SK-N-SH treated with all-trans-retinoic acid at 6 μM for 48 hours (cell line): Measurements from ENCODE around the gene MT1B.

Experiments used
- ARNTL ChIP-seq: fragments of 450-650 bp; formaldehyde crosslinking; IDR thresholded peaks from 2 replicates; pipeline ENCODE4 v1.5.0; 2020; ENCODE audit warnings: low read depth, mild to moderate bottlenecking, moderate library complexity, borderline replicate concordance
- CSDC2 ChIP-seq: fragments of 250-450 bp; sonication (Bioruptor Pico); IDR thresholded peaks from 2 replicates; pipeline ENCODE4 v1.5.0; 2020; ENCODE audit warnings: mild to moderate bottlenecking, moderate library complexity
- ESRRG ChIP-seq: fragments of 250-450 bp; sonication (Bioruptor Pico); IDR thresholded peaks from 2 replicates; pipeline ENCODE4 v1.6.1; 2021; ENCODE audit warnings: mild to moderate bottlenecking
- ISL1 ChIP-seq: fragments of 250-450 bp; sonication (Bioruptor Pico); IDR thresholded peaks from 2 replicates; pipeline ENCODE4 v2.1.2; 2022; ENCODE audit warnings: mild to moderate bottlenecking, moderate library complexity
- POU6F1 ChIP-seq: fragments of 250-450 bp; sonication (Bioruptor Pico); IDR thresholded peaks from 2 replicates; pipeline ENCODE4 v1.8.0; 2021; ENCODE audit warnings: low read depth, mild to moderate bottlenecking, moderate library complexity, borderline replicate concordance
- RARB ChIP-seq: fragments of 250-450 bp; sonication (Bioruptor Pico); IDR thresholded peaks from 2 replicates; pipeline ENCODE4 v1.8.0; 2021; ENCODE audit warnings: mild to moderate bottlenecking, moderate library complexity
- SNAI2 ChIP-seq: fragments of 250-450 bp; sonication (Bioruptor Pico); IDR thresholded peaks from 2 replicates; pipeline ENCODE4 v1.5.0; 2020; ENCODE audit warnings: mild to moderate bottlenecking, moderate library complexity
- TCF4 ChIP-seq: fragments of 250-450 bp; sonication (Bioruptor Pico); IDR thresholded peaks from 2 replicates; pipeline ENCODE4 v1.8.0; 2021; ENCODE audit warnings: mild to moderate bottlenecking, moderate library complexity, borderline replicate concordance
- ZNF565 ChIP-seq: fragments of 450-650 bp; formaldehyde crosslinking; conservative IDR thresholded peaks from 2 replicates; pipeline ENCODE4 v1.5.0; 2020; ENCODE audit warnings: low read depth, mild to moderate bottlenecking, moderate library complexity
- ZNF70 ChIP-seq: fragments of 450-650 bp; formaldehyde crosslinking; IDR thresholded peaks from 2 replicates; pipeline ENCODE4 v1.5.0; 2020; ENCODE audit warnings: mild to moderate bottlenecking, moderate library complexity
- ZNF8 ChIP-seq: fragments of 450-650 bp; formaldehyde crosslinking; IDR thresholded peaks from 2 replicates; pipeline ENCODE4 v1.5.0; 2020; ENCODE audit warnings: mild to moderate bottlenecking, moderate library complexity
- TF ChIP-seq, protein P1 (sequence below): fragments of 250-450 bp; sonication (Bioruptor Pico); IDR thresholded peaks from 2 replicates; pipeline ENCODE4 v1.5.1; 2020; ENCODE audit warnings: low read depth, mild to moderate bottlenecking, moderate library complexity

DNA sequence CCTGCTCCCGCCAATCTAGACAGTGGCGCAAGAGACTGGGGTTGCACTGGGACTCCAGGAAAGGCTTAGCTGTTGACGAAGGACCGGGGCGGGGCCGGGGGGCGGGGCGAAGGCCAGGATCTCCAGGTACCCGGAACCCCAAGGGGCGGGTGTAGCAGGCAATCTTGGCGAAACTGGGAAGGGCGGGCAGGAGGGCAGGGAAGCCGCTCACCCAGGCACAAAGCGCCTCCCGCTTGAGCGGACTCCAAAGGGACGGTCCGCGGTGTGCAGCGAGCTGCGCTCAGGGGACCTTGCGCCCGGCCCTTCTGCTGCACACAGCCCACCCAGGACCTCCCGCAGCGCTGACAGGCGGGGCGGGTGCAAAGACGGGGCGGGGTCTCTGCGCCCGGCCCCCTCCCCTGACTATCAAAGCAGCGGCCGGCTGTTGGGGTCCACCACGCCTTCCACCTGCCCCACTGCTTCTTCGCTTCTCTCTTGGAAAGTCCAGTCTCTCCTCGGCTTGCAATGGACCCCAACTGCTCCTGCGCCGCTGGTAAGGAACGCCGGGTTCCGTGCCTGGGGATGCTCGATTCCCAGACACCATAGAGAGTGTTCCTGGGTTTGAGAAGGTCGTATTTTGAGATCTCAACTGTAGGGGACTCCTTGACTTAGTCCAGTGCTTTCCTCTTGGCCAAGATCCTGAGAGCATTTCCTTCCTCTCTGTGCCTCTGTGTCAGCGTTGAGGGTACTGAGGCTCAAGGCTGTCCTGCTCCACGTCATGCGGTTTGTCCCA, 6.1 kb downstream of the MT1B start, which contains the start of gene MT1F:
- TF ChIP-seq ZNF565 (CRISPR knock-in tag), result no peak
- no peak for TF ChIP-seq ZNF70
- no peak for TF ChIP-seq RARB
- no peak for TF ChIP-seq SNAI2 (CRISPR knock-in tag)
- TF ChIP-seq ZNF8 (CRISPR knock-in tag), result no peak
- TF ChIP-seq, protein P1, sequence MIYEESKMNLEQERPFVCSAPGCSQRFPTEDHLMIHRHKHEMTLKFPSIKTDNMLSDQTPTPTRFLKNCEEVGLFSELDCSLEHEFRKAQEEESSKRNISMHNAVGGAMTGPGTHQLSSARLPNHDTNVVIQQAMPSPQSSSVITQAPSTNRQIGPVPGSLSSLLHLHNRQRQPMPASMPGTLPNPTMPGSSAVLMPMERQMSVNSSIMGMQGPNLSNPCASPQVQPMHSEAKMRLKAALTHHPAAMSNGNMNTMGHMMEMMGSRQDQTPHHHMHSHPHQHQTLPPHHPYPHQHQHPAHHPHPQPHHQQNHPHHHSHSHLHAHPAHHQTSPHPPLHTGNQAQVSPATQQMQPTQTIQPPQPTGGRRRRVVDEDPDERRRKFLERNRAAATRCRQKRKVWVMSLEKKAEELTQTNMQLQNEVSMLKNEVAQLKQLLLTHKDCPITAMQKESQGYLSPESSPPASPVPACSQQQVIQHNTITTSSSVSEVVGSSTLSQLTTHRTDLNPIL (CRISPR knock-in tag), result no peak
- no peak for TF ChIP-seq ARNTL (CRISPR knock-in tag)
- no peak for TF ChIP-seq ISL1 (CRISPR knock-in tag)
- TF ChIP-seq POU6F1 (CRISPR knock-in tag), result no peak
- no peak for TF ChIP-seq ESRRG (CRISPR knock-in tag)
- TF ChIP-seq CSDC2 (CRISPR knock-in tag), result no peak
- no peak for TF ChIP-seq TCF4 (CRISPR knock-in tag)
